Prostate gland (tissue), 2 donors: Measurements from ENCODE around the gene ZKSCAN3. TPM values are rescaled to one million over a fixed set of nuclear protein-coding genes. Genes with fewer than 3 reads are reported as not detected.

Experiments used
- DNase-seq: peaks from one replicate; pipeline ENCODE4 v3.0.0-alpha.2; 2019; ENCODE audit warnings: low spot score
- H3K27ac ChIP-seq, 2 donors: fragments of 200-600 bp; sonication (generic); 2 replicates each; pipeline ENCODE4 v1.5.1; 2017 to 2019
- H3K27me3 ChIP-seq: fragments of 200-600 bp; sonication (generic); replicated peaks from 2 replicates; pipeline ENCODE4 v1.5.1; 2019; ENCODE audit not compliant: insufficient read depth
- H3K36me3 ChIP-seq, 2 donors: fragments of 200-600 bp; sonication (generic); 1 replicate in 1 of 2; 2 replicates in 1 of 2; pipeline versions ENCODE4 v1.5.1 to v1.8.1; 2017 to 2019
- H3K4me1 ChIP-seq: fragments of 200-600 bp; sonication (generic); replicated peaks from 2 replicates; pipeline ENCODE4 v1.5.1; 2019
- H3K4me3 ChIP-seq, 2 donors: fragments of 200-600 bp; sonication (generic); 2 replicates each; pipeline ENCODE4 v1.5.1; 2017 to 2019
- H3K9me3 ChIP-seq: fragments of 200-600 bp; sonication (generic); 2 replicates; pipeline ENCODE4 v1.5.1; 2017
- CTCF ChIP-seq, 4 experiments: fragments of 200-600 bp in 2 of 4; fragments of 450-650 bp in 2 of 4; sonication (generic) in 2 of 4; IDR thresholded peaks; 1 replicate in 3 of 4; 2 replicates in 1 of 4; pipeline ENCODE4 v1.5.1; 2016 to 2019; ENCODE audit warnings: antibody characterized with exemption in 4 of 4, mild to moderate bottlenecking in 2 of 4, moderate library complexity in 2 of 4
- POLR2A ChIP-seq: fragments of 450-650 bp; IDR thresholded peaks from one replicate; pipeline ENCODE4 v1.6.1; 2016; ENCODE audit warnings: antibody characterized with exemption, mild to moderate bottlenecking
- POLR2AphosphoS5 ChIP-seq: sonication (generic); formaldehyde crosslinking; IDR thresholded peaks from one replicate; pipeline ENCODE4 v1.6.1; 2017; ENCODE audit warnings: antibody characterized with exemption
- WGBS: methylation state at CpG from one replicate; pipeline ENCODE4 v1.1.5; 2018; 5-methylcytosine and 5-hydroxymethylcytosine counted together
- intact Hi-C: fragments of 100-400 bp; cut with DNase I; formaldehyde crosslinking; loops from one replicate; pipeline ENCODE4 v1.14.2; 2022
- total RNA-seq, 2 donors: library from RNA; depleted of rRNA; stranded (reverse); fragments of >200 nt; gene quantifications; one replicate each; pipeline ENCODE4 v1.1.0, GENCODE V29; 2016

ZKSCAN3 gene
- total RNA-seq, 2 donors from 2014 or later: 5.9 to 6.5 TPM

GRCh38 chr6:28322661-28323060 is 27.1 kb upstream of the ZKSCAN3 start:
- TF ChIP-seq POLR2AphosphoS5: peak; percentile 46
- no peak for TF ChIP-seq POLR2A
- no peak for TF ChIP-seq CTCF (IDR thresholded peaks at IDR 0.05)
- Histone ChIP-seq H3K27me3 (no peaks in the 10 kb centered on the region), H3K27ac (no peak overlapping the region), H3K9me3 (no peaks in the 10 kb centered on the region), H3K4me3 (no peak overlapping the region), H3K4me1 (no peaks in the 10 kb centered on the region), H3K36me3 (peaks cover 10% of the 10 kb centered on the region in 2 donors)
- DNase-seq: peak; percentile 12
- 69% methylated on average over 3 of the region's 3 CpGs for WGBS
- intact Hi-C loops: no loop called here

- no peaks in the 10 kb centered on the region for H3K4me1 ChIP-seq
- 91% methylated on average over 1 of the region's 1 CpG for WGBS
- no peaks in the 10 kb centered on the region for H3K9me3 ChIP-seq
- H3K36me3 ChIP-seq: peaks cover 10% of the 10 kb centered on the region in 2 donors
- no peak for TF ChIP-seq POLR2A
- no peak for TF ChIP-seq POLR2AphosphoS5
- TF ChIP-seq CTCF (IDR thresholded peaks at IDR 0.05): no peak
- intact Hi-C loops: no loop called here
- H3K27me3 ChIP-seq: no peaks in the 10 kb centered on the region
- H3K27ac ChIP-seq: no peak overlapping the region
- no peak overlapping the region for H3K4me3 ChIP-seq
- no peak for DNase-seq
These were observed 25.8 kb upstream of the ZKSCAN3 start for GRCh38 chr6:28323813-28324424.

GRCh38 chr6:28326371-28326948 is 23.3 kb upstream of the ZKSCAN3 start:
- H3K36me3 ChIP-seq: peaks cover 10% of the 10 kb centered on the region in 2 donors
- no peak for DNase-seq
- intact Hi-C loops: no loop called here
- no peak overlapping the region for H3K27ac ChIP-seq
- 95% methylated on average over 7 of the region's 7 CpGs for whole genome bisulfite sequencing
- H3K9me3 ChIP-seq: no peaks in the 10 kb centered on the region
- H3K4me1 ChIP-seq: no peaks in the 10 kb centered on the region
- no peak overlapping the region for H3K4me3 ChIP-seq
- H3K27me3 ChIP-seq: no peaks in the 10 kb centered on the region
- no peak for TF ChIP-seq POLR2A
- TF ChIP-seq POLR2AphosphoS5: no peak
- no peak for TF ChIP-seq CTCF (IDR thresholded peaks at IDR 0.05)

GRCh38 chr6:28330041-28330440 is 19.7 kb upstream of the ZKSCAN3 start:
- Histone ChIP-seq H3K27ac (no peak overlapping the region), H3K4me1 (no peaks in the 10 kb centered on the region), H3K4me3 (no peak overlapping the region), H3K9me3 (no peaks in the 10 kb centered on the region), H3K36me3 (peaks cover 10% of the 10 kb centered on the region in 2 donors), H3K27me3 (no peaks in the 10 kb centered on the region)
- no peak for TF ChIP-seq POLR2AphosphoS5
- TF ChIP-seq CTCF (IDR thresholded peaks at IDR 0.05): no peak
- TF ChIP-seq POLR2A: no peak
- WGBS: 44% methylated on average over 1 of the region's 1 CpG
- intact Hi-C loops: no loop called here
- DNase-seq: no peak

- Histone ChIP-seq H3K27me3 (no peaks in the 10 kb centered on the region), H3K27ac (no peak overlapping the region), H3K4me1 (no peaks in the 10 kb centered on the region), H3K4me3 (no peak overlapping the region), H3K36me3 (no peaks in the 10 kb centered on the region), H3K9me3 (no peaks in the 10 kb centered on the region)
- TF ChIP-seq POLR2A (no peak), POLR2AphosphoS5 (no peak), CTCF (IDR thresholded peaks at IDR 0.05) (no peak)
- intact Hi-C loops: no loop called here
- 78% methylated on average over 2 of the region's 2 CpGs for WGBS
- DNase-seq: no peak
These were observed 16.7 kb upstream of the ZKSCAN3 start for GRCh38 chr6:28333047-28333446.
